CD4-positive, alpha-beta T cell (primary cell): Measurements from ENCODE around the gene NAV2. TPM values are rescaled to one million over a fixed set of nuclear protein-coding genes. Genes with fewer than 3 reads are reported as not detected.

ENCODE experiments used
- ATAC-seq: fragments of 200-7000 bp; cut with Tn5 transposase; one replicate; pipeline ENCODE4 v1.10.0; 2022; ENCODE audit warnings: mild to moderate bottlenecking; ENCODE audit not compliant: poor library complexity
- CTCF ChIA-PET: fragments of 350-600 bp; sonication (Branson Sonifier 250); formaldehyde crosslinking; loops from one replicate; lab custom pipeline; 2021; ENCODE audit warnings: antibody characterized with exemption, inconsistent platforms; lab: Charles Lee
- POLR2A ChIA-PET: fragments of 350-600 bp; sonication (Branson Sonifier 250); formaldehyde crosslinking; loops from one replicate; lab custom pipeline; 2021; ENCODE audit warnings: antibody characterized with exemption, inconsistent platforms; lab: Charles Lee
- DNase-seq, 14 experiments: peaks; one replicate each; pipeline ENCODE4 v3.0.0-alpha.2; 2013 to 2020; ENCODE audit warnings: mixed read lengths in 2 of 14
- H3K27ac ChIP-seq, 2 donors: one replicate each; pipeline versions ENCODE4 v1.5.1 to v1.7.0; 2013; ENCODE audit warnings: low read length in 2 of 2, low read depth in 1 of 2, mild to moderate bottlenecking in 1 of 2
- H3K27me3 ChIP-seq, 2 experiments: 1 replicate in 1 of 2; 2 replicates in 1 of 2; pipeline versions ENCODE4 v1.6.1 to v1.7.0; 2013; ENCODE audit warnings: low read length in 2 of 2, control low read depth in 1 of 2, mild to moderate bottlenecking in 1 of 2, moderate library complexity in 1 of 2; ENCODE audit not compliant: insufficient read depth in 2 of 2, control insufficient read depth in 1 of 2
- H3K36me3 ChIP-seq: one replicate; pipeline ENCODE4 v1.6.1; 2013; ENCODE audit warnings: low read length, control low read depth; ENCODE audit not compliant: insufficient read depth
- H3K4me1 ChIP-seq: one replicate; pipeline ENCODE4 v1.6.1; 2013; ENCODE audit warnings: low read length, control low read depth; ENCODE audit not compliant: insufficient read depth
- H3K4me3 ChIP-seq: one replicate; pipeline ENCODE4 v1.5.1; 2013; ENCODE audit warnings: mild to moderate bottlenecking, low read length, moderate library complexity
- H3K9me3 ChIP-seq, 2 experiments: 1 replicate in 1 of 2; 2 replicates in 1 of 2; pipeline versions ENCODE4 v1.6.1 to v1.7.0; 2013; ENCODE audit warnings: low read length in 2 of 2, mild to moderate bottlenecking in 2 of 2, control low read depth in 1 of 2, moderate library complexity in 1 of 2; ENCODE audit not compliant: control insufficient read depth in 1 of 2, insufficient read depth in 1 of 2
- H3K27ac Mint-ChIP-seq: one replicate; pipeline ENCODE4 v1.8.0; 2020; ENCODE audit warnings: mixed read lengths
- H3K27me3 Mint-ChIP-seq: one replicate; pipeline ENCODE4 v1.8.0; 2021; ENCODE audit warnings: mixed read lengths
- H3K36me3 Mint-ChIP-seq: one replicate; pipeline ENCODE4 v1.8.0; 2021; ENCODE audit warnings: low read depth, mixed read lengths
- H3K4me1 Mint-ChIP-seq: one replicate; pipeline ENCODE4 v1.8.0; 2021; ENCODE audit warnings: low read depth, mixed read lengths
- H3K4me3 Mint-ChIP-seq: one replicate; pipeline ENCODE4 v1.8.0; 2020; ENCODE audit warnings: mild to moderate bottlenecking, mixed read lengths
- H3K9me3 Mint-ChIP-seq: one replicate; pipeline ENCODE4 v1.8.0; 2020; ENCODE audit warnings: mixed read lengths
- CTCF ChIP-seq: fragments of 200-600 bp; IDR thresholded peaks from one replicate; pipeline ENCODE4 v1.8.0; 2022; ENCODE audit warnings: antibody characterized with exemption, mild to moderate bottlenecking
- intact Hi-C, 2 experiments: fragments of 100-400 bp; cut with DNase I in 1 of 2; cut with micrococcal nuclease in 1 of 2; formaldehyde crosslinking; loops; one replicate each; pipeline versions ENCODE4 v1.15.1 to v1.9.0; 2023 to 2025; cut with DNase I, micrococcal nuclease
- total RNA-seq, 174 experiments: library from RNA in 2 of 174; stranded (reverse) in 2 of 174; gene quantifications; one replicate each; pipeline ENCODE4 v1.2.3 and lab custom pipeline; 2021 to 2026

The NAV2 gene
- total RNA-seq, 2 experiments from 2014 or later: 0.55 to 0.64 TPM

DNA sequence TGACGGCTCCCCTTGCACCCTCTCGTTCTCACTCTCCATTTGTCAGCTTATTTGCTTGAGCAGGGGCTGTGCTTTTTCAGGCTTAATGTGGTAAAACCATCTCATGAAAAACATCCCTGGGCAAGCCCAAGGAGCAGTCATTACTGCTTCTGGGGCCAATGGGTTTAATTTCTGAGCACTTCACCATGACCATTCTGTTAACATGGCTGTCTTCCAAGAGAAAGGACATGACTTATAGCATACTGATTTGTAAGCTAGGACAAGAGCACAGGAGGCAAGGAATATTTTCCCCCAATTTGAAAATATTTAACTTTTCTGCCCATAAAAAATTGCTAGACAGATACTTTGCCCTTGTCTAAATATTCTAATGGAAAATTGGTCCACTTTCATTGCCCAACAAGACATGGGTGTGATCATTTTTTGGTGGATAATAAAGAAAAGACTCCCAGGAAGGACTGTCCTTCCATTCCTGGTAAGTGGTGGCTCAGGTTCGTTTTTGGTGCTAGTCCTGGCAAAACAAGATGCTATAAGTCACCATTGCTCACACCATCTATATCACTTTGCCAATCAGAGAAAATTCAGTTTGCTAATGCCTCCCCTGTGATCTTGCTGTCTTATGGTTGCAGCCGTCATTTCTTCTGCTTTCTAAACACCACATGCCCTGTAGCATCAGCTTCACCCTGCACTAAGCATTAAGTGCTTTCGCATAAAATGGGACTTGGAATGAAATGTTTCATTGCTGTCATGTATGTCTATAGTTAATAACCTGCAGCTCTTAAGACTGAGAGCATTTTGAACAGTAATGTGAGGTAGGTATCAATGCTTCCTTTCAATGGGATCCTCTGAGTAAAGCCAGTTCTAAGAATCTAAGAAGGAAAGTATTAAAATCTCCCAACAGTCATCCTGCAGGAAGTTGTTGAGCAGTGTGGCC is 339.1 kb downstream of the NAV2 start:
- Mint-ChIP-seq H3K27me3 (peaks cover 4% of the 10 kb centered on the region), H3K4me3 (no peak overlapping the region), H3K36me3 (no peaks in the 10 kb centered on the region), H3K4me1 (no peaks in the 10 kb centered on the region), H3K27ac (no peak overlapping the region), H3K9me3 (no peaks in the 10 kb centered on the region)
- TF ChIP-seq CTCF: no peak
- intact Hi-C loops: no loop called here
- H3K36me3 ChIP-seq: no peaks in the 10 kb centered on the region
- H3K9me3 ChIP-seq: no peaks in the 10 kb centered on the region
- DNase-seq (no peak), ATAC-seq (no peak)
- CTCF ChIA-PET: no interaction called here
- no peaks in the 10 kb centered on the region for H3K27me3 ChIP-seq
- H3K4me1 ChIP-seq: no peaks in the 10 kb centered on the region
- POLR2A ChIA-PET: no interaction called here
- H3K27ac ChIP-seq: no peak overlapping the region
- H3K4me3 ChIP-seq: no peak overlapping the region

- H3K27me3 ChIP-seq: no peaks in the 10 kb centered on the region
- no peak overlapping the region for H3K4me3 Mint-ChIP-seq
- ChIA-PET POLR2A (no interaction called here), CTCF (no interaction called here)
- DNase-seq (no peak), ATAC-seq (no peak)
- H3K27ac Mint-ChIP-seq: no peak overlapping the region
- no peak for TF ChIP-seq CTCF
- no peaks in the 10 kb centered on the region for H3K9me3 ChIP-seq
- H3K27ac ChIP-seq: no peak overlapping the region
- no peaks in the 10 kb centered on the region for H3K36me3 Mint-ChIP-seq
- H3K9me3 Mint-ChIP-seq: no peaks in the 10 kb centered on the region
- no peak overlapping the region for H3K4me3 ChIP-seq
- H3K4me1 Mint-ChIP-seq: no peaks in the 10 kb centered on the region
- intact Hi-C loops: no loop called here
- no peaks in the 10 kb centered on the region for H3K4me1 ChIP-seq
- peaks cover 4% of the 10 kb centered on the region for H3K27me3 Mint-ChIP-seq
- H3K36me3 ChIP-seq: no peaks in the 10 kb centered on the region
Measured at GRCh38 chr11:20053572-20053971, 340.9 kb downstream of the NAV2 start.

- ChIA-PET POLR2A (no interaction called here), CTCF (interaction anchor here (1.3 kb wide), 1 partner anchor 10 kb away, joined by 4 read pairs; no protein-coding TSS in a partner anchor)
- H3K27ac ChIP-seq: no peak overlapping the region
- no peaks in the 10 kb centered on the region for H3K36me3 Mint-ChIP-seq
- no peak for TF ChIP-seq CTCF
- intact Hi-C loops: no loop called here
- no peak for DNase-seq
- no peak overlapping the region for H3K27ac Mint-ChIP-seq
- no peaks in the 10 kb centered on the region for H3K9me3 ChIP-seq
- H3K27me3 Mint-ChIP-seq: peaks cover 4% of the 10 kb centered on the region
- no peaks in the 10 kb centered on the region for H3K36me3 ChIP-seq
- no peaks in the 10 kb centered on the region for H3K4me1 Mint-ChIP-seq
- no peak overlapping the region for H3K4me3 Mint-ChIP-seq
- no peaks in the 10 kb centered on the region for H3K27me3 ChIP-seq
- no peak overlapping the region for H3K4me3 ChIP-seq
- no peaks in the 10 kb centered on the region for H3K9me3 Mint-ChIP-seq
- no peak for ATAC-seq
- H3K4me1 ChIP-seq: no peaks in the 10 kb centered on the region
Measured at GRCh38 chr11:20054584-20054983, 341.9 kb downstream of the NAV2 start.
